Sigmoid colon (tissue), 4 donors: ENCODE results near the gene OTOA.

Experiments
- CTCF ChIP-seq, 4 experiments: fragments of 450-650 bp in 3 of 4; fragments of 200-600 bp in 1 of 4; IDR thresholded peaks; one replicate each; pipeline ENCODE4 v1.5.1; 2016 to 2019; ENCODE audit warnings: antibody characterized with exemption in 4 of 4, mild to moderate bottlenecking in 3 of 4, moderate library complexity in 2 of 4
- EP300 ChIP-seq, 4 donors: sonication (generic); formaldehyde crosslinking; IDR thresholded peaks; one replicate each; pipeline ENCODE4 v1.6.1; 2017; ENCODE audit warnings: antibody characterized with exemption in 4 of 4
- POLR2AphosphoS5 ChIP-seq, 4 donors: sonication (generic); formaldehyde crosslinking; IDR thresholded peaks; one replicate each; pipeline ENCODE4 v1.6.1; 2017; ENCODE audit warnings: antibody characterized with exemption in 4 of 4

GRCh38 chr16:21703156-21703555, 39.4 kb downstream of the OTOA start:
- no peak for TF ChIP-seq CTCF (IDR thresholded peaks at IDR 0.05)
- TF ChIP-seq POLR2AphosphoS5 (IDR thresholded peaks at IDR 0.05) = no peak
- no peak for TF ChIP-seq EP300 (IDR thresholded peaks at IDR 0.05)
